ENCODE measurements around the gene SULT1E1.

Gene SULT1E1

GRCh38 chr4:69800599-69800998 is 59.3 kb downstream of the SULT1E1 start:
- no peak for TF ChIP-seq CTCF (IDR thresholded peaks at IDR 0.05; ENCODE audit: low read depth, low read length)
- H3K4me3 ChIP-seq (ENCODE audit: low read depth, low read length): no peak overlapping the region

GRCh38 chr4:69799337-69799736 is 60.6 kb downstream of the SULT1E1 start:
- H3K4me3 ChIP-seq (ENCODE audit: low read depth, low read length): no peak overlapping the region
- TF ChIP-seq CTCF (IDR thresholded peaks at IDR 0.05; ENCODE audit: low read depth, low read length): no peak

- H3K4me3 ChIP-seq (ENCODE audit: low read depth, low read length): no peak overlapping the region
- no peak for TF ChIP-seq CTCF (IDR thresholded peaks at IDR 0.05; ENCODE audit: low read depth, low read length)
These were observed 66.2 kb downstream of the SULT1E1 start for GRCh38 chr4:69793732-69794131.

Measured in WI38 (cell line).